LNCAP (cell line): ENCODE results near the gene TRAM2.

Experiments
- TF ChIP-seq, protein P1 (sequence below): fragments of 450-650 bp; IDR thresholded peaks from 2 replicates; pipeline ENCODE4 v1.5.1; 2017; ENCODE audit warnings: mild to moderate bottlenecking

TRAM2 gene

DNA sequence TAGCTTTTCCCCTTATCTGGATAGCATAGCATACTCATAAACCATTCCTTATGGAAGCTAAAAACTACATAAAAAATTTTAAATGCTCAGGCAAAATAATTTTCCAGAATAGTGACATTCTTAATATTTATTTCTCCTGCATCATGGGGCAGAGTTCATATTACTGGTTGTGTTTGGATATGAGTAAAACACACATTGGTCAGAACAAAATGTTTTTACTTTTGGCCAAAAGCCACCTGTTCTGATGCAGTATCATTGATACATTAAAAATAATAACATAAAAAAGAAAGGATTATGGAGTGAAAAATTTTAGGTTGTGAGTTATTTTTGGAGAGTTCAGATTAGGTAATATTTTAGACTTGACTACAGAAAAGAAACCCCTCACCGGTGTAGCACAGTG lies 33.6 kb downstream of the TRAM2 start:
- TF ChIP-seq, protein P1, sequence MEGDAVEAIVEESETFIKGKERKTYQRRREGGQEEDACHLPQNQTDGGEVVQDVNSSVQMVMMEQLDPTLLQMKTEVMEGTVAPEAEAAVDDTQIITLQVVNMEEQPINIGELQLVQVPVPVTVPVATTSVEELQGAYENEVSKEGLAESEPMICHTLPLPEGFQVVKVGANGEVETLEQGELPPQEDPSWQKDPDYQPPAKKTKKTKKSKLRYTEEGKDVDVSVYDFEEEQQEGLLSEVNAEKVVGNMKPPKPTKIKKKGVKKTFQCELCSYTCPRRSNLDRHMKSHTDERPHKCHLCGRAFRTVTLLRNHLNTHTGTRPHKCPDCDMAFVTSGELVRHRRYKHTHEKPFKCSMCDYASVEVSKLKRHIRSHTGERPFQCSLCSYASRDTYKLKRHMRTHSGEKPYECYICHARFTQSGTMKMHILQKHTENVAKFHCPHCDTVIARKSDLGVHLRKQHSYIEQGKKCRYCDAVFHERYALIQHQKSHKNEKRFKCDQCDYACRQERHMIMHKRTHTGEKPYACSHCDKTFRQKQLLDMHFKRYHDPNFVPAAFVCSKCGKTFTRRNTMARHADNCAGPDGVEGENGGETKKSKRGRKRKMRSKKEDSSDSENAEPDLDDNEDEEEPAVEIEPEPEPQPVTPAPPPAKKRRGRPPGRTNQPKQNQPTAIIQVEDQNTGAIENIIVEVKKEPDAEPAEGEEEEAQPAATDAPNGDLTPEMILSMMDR: no peak

DNA sequence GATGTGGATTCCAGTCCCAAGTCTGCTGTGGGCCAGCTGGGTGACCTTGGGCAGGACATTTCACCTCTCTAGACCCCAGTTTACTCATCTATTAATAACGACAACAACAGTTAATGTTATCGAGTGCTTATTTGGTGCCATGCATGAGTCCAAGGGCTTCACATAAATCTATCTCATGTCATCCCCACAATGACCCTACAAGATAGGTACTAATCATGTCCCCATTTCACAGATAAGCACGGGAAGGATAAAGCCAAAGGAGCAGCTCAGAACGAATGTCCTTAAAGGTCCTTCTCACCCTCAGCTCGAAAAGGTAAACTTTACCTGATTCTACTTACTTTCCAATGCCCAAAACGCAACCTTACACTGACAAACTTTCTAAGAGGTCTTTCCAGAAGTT lies 35.7 kb downstream of the TRAM2 start:
- TF ChIP-seq, protein P1: no peak

DNA sequence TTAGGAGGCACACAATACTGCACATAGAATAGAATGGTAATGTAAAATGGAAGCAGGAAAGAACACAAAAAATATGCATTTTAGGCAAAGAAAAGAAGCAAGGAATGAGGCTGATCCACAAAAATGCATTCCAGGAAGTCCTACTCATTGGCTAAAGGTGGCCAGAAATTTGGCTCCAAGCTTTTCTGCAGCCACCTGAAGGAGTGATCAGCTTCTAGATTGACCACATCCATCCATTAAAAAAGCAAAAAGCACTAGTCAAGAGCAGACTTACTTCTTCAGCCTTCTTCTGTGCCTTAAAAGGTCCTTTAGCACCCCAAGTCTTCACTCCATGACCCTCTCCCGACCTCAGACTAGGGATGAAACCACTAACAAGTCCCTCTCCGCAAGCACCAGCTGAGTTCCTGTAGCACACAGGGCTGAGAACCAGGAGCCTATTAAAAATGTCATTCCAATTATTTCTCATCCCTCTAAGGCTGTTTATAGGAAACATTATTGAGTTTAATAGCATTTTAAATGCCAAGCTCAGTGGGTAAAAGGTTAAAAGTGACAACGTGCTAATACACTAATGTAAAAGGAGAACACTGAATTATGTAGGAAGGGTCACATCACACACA lies 36.5 kb downstream of the TRAM2 start:
- TF ChIP-seq, protein P1: no peak

DNA sequence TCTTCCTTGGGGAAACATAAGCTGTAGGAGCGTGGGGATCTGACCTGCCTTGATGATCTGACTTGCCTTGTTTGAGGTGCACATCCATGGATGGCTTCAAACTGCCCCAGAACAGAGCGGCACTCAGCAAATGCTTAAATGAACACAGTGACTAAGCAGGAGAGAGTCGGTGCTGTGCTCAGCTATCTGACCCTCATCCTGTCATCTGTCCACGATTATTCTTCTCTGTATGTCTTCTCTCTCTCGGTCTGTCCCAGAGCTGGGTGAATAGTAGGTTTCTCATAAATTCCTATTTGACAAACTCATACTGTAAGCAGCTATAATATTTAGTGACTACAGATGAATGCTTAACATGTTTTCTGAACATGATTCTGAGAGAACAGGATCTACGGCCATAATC lies 37.3 kb downstream of the TRAM2 start:
- TF ChIP-seq, protein P1: no peak

DNA sequence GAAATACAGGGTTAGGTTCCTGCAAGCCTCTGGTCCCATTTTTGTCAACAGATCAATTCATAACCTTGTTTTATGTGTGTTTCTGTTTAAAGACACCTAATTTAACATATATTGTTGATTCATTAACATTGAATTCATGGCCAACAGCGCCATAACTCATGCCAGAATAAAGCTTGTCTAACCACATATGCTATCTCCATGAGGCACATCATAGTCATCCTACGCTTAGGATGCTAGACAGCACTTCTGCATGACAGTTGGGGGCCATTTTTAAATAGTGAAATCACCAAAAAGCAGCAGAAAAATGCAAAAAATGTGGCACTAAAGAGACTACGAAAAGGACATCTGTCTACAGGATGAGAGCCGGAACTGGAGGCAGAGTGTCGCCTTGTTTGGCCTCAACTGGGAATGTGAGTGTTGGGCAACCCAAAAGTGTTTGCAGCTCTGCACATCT lies 37.9 kb downstream of the TRAM2 start:
- TF ChIP-seq, protein P1: no peak

DNA sequence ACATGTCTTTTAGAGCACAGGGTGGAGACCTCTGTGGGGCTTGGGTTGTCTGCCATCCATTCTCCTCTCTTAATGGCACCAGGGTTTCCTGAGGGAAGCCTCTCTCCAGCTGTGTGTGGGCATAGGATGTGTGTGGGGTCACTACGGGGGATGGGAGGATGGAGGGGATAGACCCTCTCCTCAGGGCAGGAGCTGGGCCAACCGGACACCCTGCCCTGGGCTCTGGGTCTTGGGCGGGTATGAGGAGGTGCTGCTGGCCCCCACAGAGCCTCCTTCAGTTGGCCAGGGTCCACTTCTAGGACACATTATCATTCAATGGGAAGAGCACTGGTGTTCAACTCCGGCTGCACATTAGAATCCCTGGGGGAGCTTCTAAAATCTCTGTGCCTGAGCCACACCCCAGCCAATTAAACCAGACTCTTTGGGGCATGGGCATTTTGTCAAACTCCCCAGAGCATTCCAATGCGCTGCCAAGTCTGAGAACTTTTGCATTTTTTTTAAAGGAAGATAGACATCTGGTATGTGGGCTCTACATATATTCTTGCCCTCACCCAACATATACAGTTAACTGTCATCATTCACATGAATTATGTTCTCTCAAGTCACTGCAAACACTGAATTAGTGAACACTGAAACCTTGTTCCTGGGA lies 38.5 kb downstream of the TRAM2 start:
- TF ChIP-seq, protein P1: no peak

DNA sequence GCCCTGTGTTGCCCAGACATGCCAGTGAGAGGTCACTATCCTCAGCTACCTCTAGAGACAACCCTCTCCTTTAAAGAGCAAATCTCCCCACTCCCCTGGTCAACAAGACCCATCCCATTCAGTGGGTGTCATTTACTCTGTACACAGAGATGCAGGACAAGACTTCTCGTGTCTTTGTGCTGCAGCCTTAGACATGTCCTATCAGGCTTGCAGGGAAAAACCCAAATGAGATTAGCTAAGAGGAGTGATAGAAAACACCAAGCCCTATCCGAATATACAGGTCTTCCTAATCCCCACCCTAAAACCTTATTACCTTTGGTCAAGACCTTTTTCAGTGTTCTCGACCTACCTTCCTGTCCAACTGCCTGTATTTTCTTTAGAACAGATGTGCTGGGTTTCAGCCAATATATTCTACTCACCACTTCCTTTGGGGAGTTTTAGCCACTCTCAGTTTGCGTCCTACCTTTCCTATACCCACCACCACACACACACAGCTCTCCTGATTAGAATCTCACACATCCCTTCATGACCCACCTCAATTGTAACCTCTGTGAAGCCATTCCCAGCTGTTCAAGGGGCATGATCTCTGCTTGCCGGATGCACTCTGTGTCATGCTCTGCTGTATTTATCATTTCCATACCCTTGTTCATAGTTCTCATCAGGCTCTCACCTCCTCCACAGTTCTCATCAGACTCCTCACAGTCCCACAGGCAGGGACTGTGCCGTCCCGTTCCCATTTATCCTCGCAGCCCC lies 39.7 kb downstream of the TRAM2 start:
- TF ChIP-seq, protein P1: no peak
